Smooth muscle cell (in vitro differentiated cells): ENCODE results near the gene ACSF3. TPM values are rescaled to one million over a fixed set of nuclear protein-coding genes. Genes with fewer than 3 reads are reported as not detected.

Source experiments
- DNase-seq: peaks from one replicate; lab custom pipeline; 2025; ENCODE audit not compliant: unreplicated experiment; lab: John Stamatoyannopoulos, UW
- H2AFZ ChIP-seq: fragments of 200-600 bp; sonication (generic); 2 replicates; pipeline ENCODE4 v1.6.0; 2016; ENCODE audit warnings: antibody characterized with exemption, low read depth, mild to moderate bottlenecking
- H3F3A ChIP-seq: fragments of 200-600 bp; sonication (generic); 2 replicates; pipeline ENCODE4 v1.6.0; 2017; ENCODE audit warnings: antibody characterized with exemption, low read depth
- H3K27ac ChIP-seq: fragments of 200-600 bp; sonication (generic); 2 replicates; pipeline ENCODE4 v1.5.1; 2016; ENCODE audit warnings: low read depth, mild to moderate bottlenecking
- H3K27me3 ChIP-seq: fragments of 200-600 bp; sonication (generic); 2 replicates; pipeline ENCODE4 v1.6.1; 2016; ENCODE audit warnings: low read depth, mild to moderate bottlenecking
- H3K36me3 ChIP-seq: fragments of 200-600 bp; sonication (generic); 2 replicates; pipeline ENCODE4 v1.5.1; 2016; ENCODE audit warnings: low read depth
- H3K4me1 ChIP-seq: fragments of 200-600 bp; sonication (generic); 2 replicates; pipeline ENCODE4 v1.5.1; 2016; ENCODE audit warnings: low read depth
- H3K4me2 ChIP-seq: fragments of 200-600 bp; sonication (generic); 2 replicates; pipeline ENCODE4 v1.6.0; 2016; ENCODE audit warnings: mild to moderate bottlenecking
- H3K4me3 ChIP-seq: fragments of 200-600 bp; sonication (generic); 2 replicates; pipeline ENCODE4 v1.5.1; 2016; ENCODE audit warnings: mild to moderate bottlenecking
- H3K79me2 ChIP-seq: fragments of 200-600 bp; sonication (generic); 2 replicates; pipeline ENCODE4 v1.6.0; 2016; ENCODE audit warnings: low read depth, mild to moderate bottlenecking
- H3K9ac ChIP-seq: fragments of 200-600 bp; sonication (generic); 2 replicates; pipeline ENCODE4 v1.6.0; 2016; ENCODE audit warnings: low read depth
- H3K9me3 ChIP-seq: fragments of 200-600 bp; sonication (generic); replicated peaks from 2 replicates; pipeline ENCODE4 v1.5.1; 2016; ENCODE audit warnings: low read depth
- H4K20me1 ChIP-seq: fragments of 200-600 bp; sonication (generic); 2 replicates; pipeline ENCODE4 v1.6.0; 2016; ENCODE audit warnings: low read depth
- CTCF ChIP-seq: fragments of 200-600 bp; sonication (generic); IDR thresholded peaks from 2 replicates; pipeline ENCODE4 v1.5.1; 2017; ENCODE audit warnings: borderline replicate concordance, mild to moderate bottlenecking, antibody characterized with exemption; ENCODE audit not compliant: insufficient read depth, poor library complexity, severe bottlenecking
- WGBS: methylation state at CpG from one replicate; pipeline ENCODE4 v1.1.7; 2016; ENCODE audit warnings: low lambda C conversion rate; 5-methylcytosine and 5-hydroxymethylcytosine counted together
- polyA plus RNA-seq: library from polyadenylated mRNA; unstranded; fragments of >200 nt; fragmentation: Nextera tagmentation; extraction: Ambion mirVana; gene quantifications from 2 replicates; pipeline ENCODE4 v1.2.1, GENCODE V29; 2016
- total RNA-seq: library from RNA; depleted of rRNA; stranded (reverse); fragments of >200 nt; gene quantifications from 2 replicates; pipeline ENCODE4 v1.2.3, GENCODE V29; 2014

The ACSF3 gene
- total and polyA plus RNA-seq, 2 experiments from 2014 or later = 13.6 to 15.1 TPM

GRCh38 chr16:89193576-89194293 is 100.1 kb downstream of the ACSF3 start:
- no peak overlapping the region for H3K9ac ChIP-seq
- H3K27ac ChIP-seq = no peak overlapping the region
- WGBS = 85% methylated on average over 26 of the region's 38 CpGs
- H2AFZ ChIP-seq = no peak overlapping the region
- H4K20me1 ChIP-seq = no peaks in the 10 kb centered on the region
- no peaks in the 10 kb centered on the region for H3K79me2 ChIP-seq
- TF ChIP-seq CTCF = no peak
- no peaks in the 10 kb centered on the region for H3K36me3 ChIP-seq
- peaks cover 3% of the 10 kb centered on the region for H3K27me3 ChIP-seq
- peak overlapping the region; percentile 73 for H3K4me2 ChIP-seq
- no peak for DNase-seq
- no peak overlapping the region for H3K4me3 ChIP-seq
- no peaks in the 10 kb centered on the region for H3K4me1 ChIP-seq
- H3F3A ChIP-seq = no peaks in the 10 kb centered on the region
- no peaks in the 10 kb centered on the region for H3K9me3 ChIP-seq

DNA sequence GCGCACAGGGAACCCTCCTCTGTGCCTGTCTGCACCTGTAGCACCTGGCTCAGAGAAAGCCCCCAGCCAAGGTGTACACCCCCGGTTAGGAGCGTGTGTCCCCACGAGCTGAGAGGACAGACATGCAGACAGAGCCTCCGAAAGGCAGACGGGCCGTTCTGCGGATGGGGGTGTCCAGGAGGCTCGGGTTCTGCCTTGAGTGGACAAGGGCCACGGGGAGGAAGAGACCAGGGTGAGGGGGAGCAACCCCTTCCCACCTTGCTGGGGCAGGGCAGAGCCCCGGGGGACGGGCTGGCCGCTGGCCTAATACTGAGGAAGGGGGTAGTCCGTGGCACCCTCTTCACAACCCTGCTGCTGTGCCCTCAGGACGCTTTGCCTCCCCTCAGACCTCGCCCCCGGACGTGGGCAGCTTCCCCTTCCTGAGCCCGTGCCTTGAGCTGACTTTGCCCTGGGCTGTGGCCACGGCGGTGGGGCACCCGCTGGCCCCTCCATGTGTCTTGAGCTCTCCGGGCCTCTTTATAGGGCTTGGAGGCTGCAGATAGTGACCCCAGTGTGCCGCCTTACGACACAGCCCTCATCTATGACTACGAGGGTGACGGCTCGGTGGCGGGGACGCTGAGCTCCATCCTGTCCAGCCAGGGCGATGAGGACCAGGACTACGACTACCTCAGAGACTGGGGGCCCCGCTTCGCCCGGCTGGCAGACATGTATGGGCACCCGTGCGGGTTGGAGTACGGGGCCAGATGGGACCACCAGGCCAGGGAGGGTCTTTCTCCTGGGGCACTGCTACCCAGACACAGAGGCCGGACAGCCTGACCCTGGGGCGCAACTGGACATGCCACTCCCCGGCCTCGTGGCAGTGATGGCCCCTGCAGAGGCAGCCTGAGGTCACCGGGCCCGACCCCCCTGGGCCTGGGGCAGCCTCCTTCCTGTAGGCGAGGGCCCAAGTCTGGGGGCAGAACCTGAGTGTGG is 101.0 kb downstream of the ACSF3 start:
- Histone ChIP-seq H2AFZ (no peak overlapping the region), H3K9ac (no peak overlapping the region), H3K4me1 (no peaks in the 10 kb centered on the region), H3K9me3 (no peaks in the 10 kb centered on the region), H3K27me3 (peaks cover 12% of the 10 kb centered on the region), H3K79me2 (no peaks in the 10 kb centered on the region), H4K20me1 (no peaks in the 10 kb centered on the region), H3F3A (no peaks in the 10 kb centered on the region), H3K4me2 (no peak overlapping the region), H3K27ac (no peak overlapping the region), H3K36me3 (no peaks in the 10 kb centered on the region), H3K4me3 (no peak overlapping the region)
- WGBS = 93% methylated on average over 45 of the region's 45 CpGs
- no peak for DNase-seq
- no peak for TF ChIP-seq CTCF

- Histone ChIP-seq H3K4me3 (no peak overlapping the region), H3K9me3 (no peaks in the 10 kb centered on the region), H3K36me3 (no peaks in the 10 kb centered on the region), H3K4me2 (no peak overlapping the region), H3K27me3 (peaks cover 22% of the 10 kb centered on the region), H3F3A (no peaks in the 10 kb centered on the region), H2AFZ (no peak overlapping the region), H3K9ac (no peak overlapping the region), H3K27ac (no peak overlapping the region), H4K20me1 (no peaks in the 10 kb centered on the region), H3K79me2 (no peaks in the 10 kb centered on the region), H3K4me1 (no peaks in the 10 kb centered on the region)
- no peak for TF ChIP-seq CTCF
- DNase-seq = no peak
- WGBS = 91% methylated on average over 21 of the region's 21 CpGs
Observed at GRCh38 chr16:89195521-89196171, 102.0 kb downstream of the ACSF3 start.
